HG02763 (cell line): ENCODE results near the gene LCA5L.
"Not testable (repeated sequence)": the region's sequence is repeated elsewhere in the genome, so short reads cannot be mapped to it uniquely, and the experiment has no call there.

Experiments used
- ATAC-seq: cut with Tn5 transposase; IDR thresholded peaks from one replicate; pipeline ENCODE4 v1.9.1; 2021; ENCODE audit warnings: mild to moderate bottlenecking, moderate library complexity; ENCODE audit not compliant: unreplicated experiment

LCA5L gene

DNA sequence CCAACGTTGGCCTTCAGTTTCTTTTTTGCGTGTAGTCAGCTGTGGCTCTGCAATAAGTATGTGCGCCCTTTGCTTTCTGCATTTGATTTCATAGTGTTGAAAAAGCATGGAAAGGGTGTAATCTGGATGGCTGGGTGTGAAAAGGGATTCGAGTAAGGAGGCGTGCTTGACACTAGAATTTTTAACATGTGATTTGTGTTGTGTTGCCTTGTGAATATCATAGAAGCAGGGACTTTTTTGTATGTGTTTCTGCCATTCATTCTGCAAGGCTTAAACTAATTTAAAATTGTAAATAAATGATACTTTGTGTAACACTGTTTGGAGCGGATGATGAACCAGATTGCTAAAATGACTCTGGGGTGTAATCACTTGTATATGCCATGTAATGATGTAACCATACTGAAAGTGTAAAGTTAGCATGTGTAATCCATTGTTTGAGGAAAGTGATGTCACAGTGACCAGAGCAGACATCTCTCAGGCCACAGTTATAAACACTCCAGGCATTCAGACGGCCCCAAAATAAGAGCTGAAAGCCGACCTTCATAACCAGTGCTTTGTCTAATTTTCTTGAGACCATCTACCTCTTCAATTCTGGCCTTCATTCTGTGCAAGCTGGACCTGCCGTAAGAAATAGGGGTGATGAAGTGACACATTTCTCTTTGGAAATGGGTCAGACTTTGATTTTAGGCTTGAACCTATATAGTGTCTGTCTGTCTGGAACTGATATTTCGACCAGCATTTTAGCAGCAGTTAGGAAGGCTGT lies 6.8 kb upstream of the LCA5L start:
- ATAC-seq = no peak

- no peak for ATAC-seq
These were observed 6.0 kb upstream of the LCA5L start, which contains the start of gene SH3BGR for GRCh38 chr21:39451332-39452206. TSS of gene SH3BGR (plus strand) at chr21:39451970. CDS start at chr21:39452097, 127 bp downstream.

- ATAC-seq = no peak
These were observed 1.7 kb upstream of the LCA5L start for GRCh38 chr21:39447264-39447663.

- no peak for ATAC-seq
These were observed 977 bp downstream of the LCA5L start for GRCh38 chr21:39444421-39445180.

GRCh38 chr21:39441502-39442475 lies 3.8 kb downstream of the LCA5L start:
- no peak for ATAC-seq

DNA sequence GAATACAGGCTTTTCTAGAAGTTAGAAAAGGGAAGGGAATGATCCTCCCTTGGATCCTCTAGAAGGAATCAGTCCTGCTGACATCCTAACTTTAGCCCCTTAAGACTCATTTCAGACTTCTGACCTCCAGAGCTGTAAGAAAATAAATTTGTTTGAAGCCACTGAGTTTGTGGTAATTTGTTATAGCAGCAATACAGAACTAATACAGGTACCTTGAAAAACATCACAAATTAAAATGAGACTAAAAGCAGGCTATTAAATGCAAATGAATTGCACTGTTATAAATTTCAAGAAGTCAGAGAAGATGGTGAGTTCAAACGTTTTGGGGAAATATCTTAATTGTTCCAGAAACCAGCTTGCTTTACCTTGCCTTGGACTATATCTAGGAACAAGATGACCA lies 6.3 kb downstream of the LCA5L start:
- ATAC-seq = no peak

GRCh38 chr21:39434950-39435349 lies 10.6 kb downstream of the LCA5L start:
- ATAC-seq = no peak

DNA sequence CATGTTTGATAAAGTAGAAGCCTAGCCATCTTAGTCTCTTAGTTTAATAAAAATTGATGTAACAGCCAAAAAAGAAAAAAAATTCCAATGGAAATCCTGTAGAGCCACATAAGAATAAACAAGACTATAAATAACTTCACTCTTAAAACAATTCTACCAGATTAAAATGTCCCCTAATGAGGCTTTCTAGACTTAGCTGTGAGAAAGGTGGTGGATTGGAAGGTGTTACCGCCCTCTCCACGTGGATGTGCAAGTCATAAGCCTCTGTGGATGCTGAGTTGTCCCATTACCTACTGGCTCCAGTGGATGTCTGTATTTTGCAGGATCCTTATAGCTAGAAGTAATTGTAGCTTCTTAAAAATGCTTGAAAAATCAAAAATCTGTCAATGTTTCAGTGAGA lies 14.6 kb downstream of the LCA5L start:
- no peak for ATAC-seq

DNA sequence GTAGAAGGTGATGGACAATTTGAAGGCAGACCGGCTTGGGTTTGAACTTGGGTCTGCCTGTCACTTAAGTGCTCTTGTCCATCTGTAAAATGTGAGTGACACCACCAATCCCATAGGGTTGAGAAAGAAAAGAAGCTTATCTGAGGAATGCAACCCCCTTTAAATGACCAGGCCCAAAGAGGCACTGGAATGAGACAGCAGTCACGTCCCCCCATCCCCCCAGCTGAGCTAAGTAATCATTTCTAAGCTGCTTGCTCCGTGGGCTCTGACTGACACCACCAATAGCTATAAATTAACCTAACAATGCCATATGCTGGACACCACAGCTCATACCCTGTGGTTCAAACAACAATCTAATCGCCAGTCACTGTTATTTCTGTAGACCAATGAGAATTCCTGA lies 15.1 kb downstream of the LCA5L start:
- ATAC-seq = no peak

DNA sequence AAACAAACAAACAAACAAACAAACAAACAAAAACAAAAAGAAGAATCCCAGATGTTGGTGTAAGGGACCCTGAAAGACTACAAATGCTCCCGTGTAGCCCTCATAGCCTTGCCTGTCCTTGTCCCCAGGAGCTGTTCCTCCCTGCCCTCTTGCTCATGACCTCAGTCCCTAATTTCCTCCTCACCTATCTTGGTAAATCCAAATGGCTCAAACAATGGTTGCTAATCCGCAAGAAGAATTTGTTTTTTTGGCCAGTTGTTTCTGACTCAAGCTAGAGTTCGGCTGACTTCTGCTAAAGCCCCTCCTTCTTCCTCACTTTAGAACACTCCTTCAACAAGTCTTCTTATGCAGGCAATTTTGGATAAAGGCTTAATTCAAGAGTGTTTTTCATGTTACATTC lies 15.6 kb downstream of the LCA5L start:
- no peak for ATAC-seq

DNA sequence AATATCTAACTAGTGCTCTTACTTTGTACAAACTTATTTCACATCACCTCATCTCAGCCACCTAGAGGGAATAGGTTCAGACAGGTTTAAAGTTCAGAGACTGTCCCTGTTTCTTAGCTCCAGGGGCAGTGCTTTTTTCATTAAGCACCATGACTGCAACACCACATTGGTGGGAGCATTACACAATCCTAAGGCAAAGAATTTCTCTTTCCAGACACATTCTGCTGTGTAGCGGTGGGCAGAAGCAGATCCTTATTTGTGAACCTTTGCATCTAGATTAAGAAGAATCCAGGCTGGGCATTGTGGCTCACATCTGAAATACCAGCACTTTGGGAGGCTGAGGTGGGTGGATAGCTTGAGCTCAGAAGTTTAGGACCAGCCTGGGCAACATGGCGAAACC lies 16.1 kb downstream of the LCA5L start:
- ATAC-seq = no peak

- no peak for ATAC-seq
These were observed 22.9 kb downstream of the LCA5L start for GRCh38 chr21:39422527-39423241.

DNA sequence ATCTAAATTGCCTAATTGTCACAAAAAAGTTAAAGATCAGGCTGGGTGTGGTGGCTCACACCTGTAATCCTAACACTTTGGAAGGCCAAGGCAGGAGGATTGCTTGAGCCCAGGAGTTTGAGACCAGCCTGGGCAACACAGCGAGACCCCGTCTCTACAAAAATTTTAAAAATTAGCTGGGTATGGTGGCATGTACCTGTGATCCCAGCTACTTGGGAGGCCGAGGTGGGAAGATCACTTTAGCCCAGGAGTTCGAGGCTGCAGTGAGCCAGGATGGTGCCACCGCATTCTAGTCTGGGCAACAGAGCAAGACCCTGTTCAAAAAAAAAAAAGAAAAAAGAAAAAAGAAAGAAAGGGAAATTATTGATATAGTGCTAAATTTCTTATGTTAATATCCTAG lies 26.4 kb downstream of the LCA5L start:
- not testable (repeated sequence) for ATAC-seq

GRCh38 chr21:39406065-39406464 lies 39.5 kb downstream of the LCA5L start:
- ATAC-seq = no peak

DNA sequence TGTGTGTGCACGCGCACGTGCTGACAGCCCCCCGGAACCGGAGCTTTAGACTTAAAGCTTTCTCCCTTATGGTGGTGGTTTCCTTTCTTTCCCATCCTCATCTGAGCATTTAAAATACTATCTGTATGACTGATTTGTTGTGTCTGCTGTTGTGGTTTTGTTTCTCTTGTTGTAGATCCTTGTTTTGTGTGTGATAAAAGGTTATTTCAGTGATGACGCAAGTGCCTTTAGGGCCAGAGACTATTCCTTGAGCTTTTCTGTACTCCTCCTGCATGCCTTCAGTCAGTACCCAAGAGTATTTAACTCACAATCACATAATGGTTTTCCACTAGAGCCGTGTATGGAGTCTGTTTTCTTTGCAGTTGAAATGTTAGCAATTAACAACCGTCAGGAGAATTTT lies 45.4 kb downstream of the LCA5L start:
- ATAC-seq = no peak

- no peak for ATAC-seq
These were observed 47.8 kb downstream of the LCA5L start for GRCh38 chr21:39397646-39398385.

DNA sequence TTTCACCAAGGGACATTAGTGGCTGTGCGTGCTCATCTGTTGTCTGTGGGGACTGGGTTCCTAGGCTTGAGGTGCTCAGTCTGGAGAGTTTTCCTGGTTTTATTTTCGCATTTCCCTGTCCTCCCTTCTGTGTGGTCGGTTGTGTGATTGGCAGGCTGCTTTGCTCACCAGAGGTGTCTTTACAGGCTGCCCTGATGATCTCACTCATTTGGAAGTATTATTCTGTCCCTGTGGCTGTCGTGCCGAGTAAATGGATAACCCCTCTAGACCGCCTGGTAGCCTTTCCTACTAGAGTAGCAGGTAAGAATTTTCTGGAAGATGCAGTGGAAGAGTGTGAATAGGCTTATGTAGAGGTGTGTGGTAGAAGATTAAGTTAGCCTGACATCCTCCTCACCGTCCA lies 52.6 kb downstream of the LCA5L start:
- ATAC-seq = no peak

DNA sequence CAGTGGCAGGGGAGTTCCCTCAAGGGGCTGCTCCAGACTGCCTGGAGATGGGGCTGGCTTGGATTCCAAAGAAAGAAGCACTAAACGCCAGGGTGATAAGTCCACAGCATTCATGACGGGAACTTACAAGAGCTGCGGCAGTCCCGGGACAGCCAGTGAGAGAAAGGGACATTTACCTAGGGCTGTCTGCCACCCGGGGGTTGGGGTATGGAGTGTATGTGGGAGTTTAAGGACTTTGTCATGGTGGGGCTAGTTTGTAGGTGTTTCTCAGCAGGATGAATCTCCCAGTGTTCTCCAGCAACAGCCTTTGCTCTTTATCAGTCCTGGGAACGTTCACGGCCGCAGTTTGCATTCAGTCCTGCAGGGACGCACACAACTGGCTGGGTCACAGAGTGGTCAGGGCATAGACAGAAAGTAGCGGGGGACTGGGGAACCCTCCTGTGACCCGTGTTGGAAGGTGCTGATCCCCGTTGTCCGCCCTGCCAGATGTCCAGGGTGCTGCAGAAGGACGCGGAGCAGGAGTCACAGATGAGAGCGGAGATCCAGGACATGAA lies 55.3 kb downstream of the LCA5L start:
- no peak for ATAC-seq

- ATAC-seq = no peak
These were observed 56.8 kb downstream of the LCA5L start for GRCh38 chr21:39388811-39389155.
